Upper lobe of left lung (tissue), 4 donors: ENCODE results near the gene RGMA.

Experiments used
- EP300 ChIP-seq, 4 donors: sonication (generic); formaldehyde crosslinking; IDR thresholded peaks; one replicate each; pipeline ENCODE4 v1.5.1; 2017; ENCODE audit warnings: antibody characterized with exemption in 4 of 4, control low read depth in 2 of 4
- POLR2A ChIP-seq, 4 donors: fragments of 450-650 bp; IDR thresholded peaks; one replicate each; pipeline ENCODE4 v1.5.1; 2016 to 2017; ENCODE audit warnings: antibody characterized with exemption in 4 of 4, mild to moderate bottlenecking in 2 of 4
- POLR2AphosphoS5 ChIP-seq, 2 donors: sonication (generic); formaldehyde crosslinking; IDR thresholded peaks; one replicate each; pipeline ENCODE4 v1.5.1; 2017; ENCODE audit warnings: antibody characterized with exemption in 2 of 2
- TF ChIP-seq, protein P1 (sequence below), 6 experiments: fragments of 450-650 bp in 4 of 6; fragments of 200-600 bp in 2 of 6; sonication (generic) in 2 of 6; IDR thresholded peaks; one replicate each; pipeline ENCODE4 v1.5.1; 2016 to 2019; ENCODE audit warnings: antibody characterized with exemption in 6 of 6

DNA sequence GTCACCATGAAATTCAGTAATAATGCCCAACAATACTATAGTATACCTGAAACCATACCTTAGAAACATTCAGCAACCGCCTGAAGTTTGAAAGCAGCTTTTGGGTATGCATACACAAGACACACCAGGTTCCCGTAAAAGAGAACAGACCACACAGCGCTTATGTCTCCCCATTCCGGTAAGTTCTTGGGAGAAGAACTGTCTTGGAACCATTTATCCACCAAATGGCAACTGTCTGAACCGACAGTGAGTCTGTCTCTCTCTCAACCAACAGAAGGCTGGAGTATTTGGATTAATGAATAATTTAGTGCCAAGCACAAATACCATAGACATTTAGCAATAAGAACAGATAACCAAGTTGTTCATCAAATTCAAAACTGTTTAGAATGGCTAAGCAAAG lies 7.6 kb downstream of the RGMA start:
- no peak for TF ChIP-seq POLR2A (IDR thresholded peaks at IDR 0.05)
- TF ChIP-seq, protein P1, sequence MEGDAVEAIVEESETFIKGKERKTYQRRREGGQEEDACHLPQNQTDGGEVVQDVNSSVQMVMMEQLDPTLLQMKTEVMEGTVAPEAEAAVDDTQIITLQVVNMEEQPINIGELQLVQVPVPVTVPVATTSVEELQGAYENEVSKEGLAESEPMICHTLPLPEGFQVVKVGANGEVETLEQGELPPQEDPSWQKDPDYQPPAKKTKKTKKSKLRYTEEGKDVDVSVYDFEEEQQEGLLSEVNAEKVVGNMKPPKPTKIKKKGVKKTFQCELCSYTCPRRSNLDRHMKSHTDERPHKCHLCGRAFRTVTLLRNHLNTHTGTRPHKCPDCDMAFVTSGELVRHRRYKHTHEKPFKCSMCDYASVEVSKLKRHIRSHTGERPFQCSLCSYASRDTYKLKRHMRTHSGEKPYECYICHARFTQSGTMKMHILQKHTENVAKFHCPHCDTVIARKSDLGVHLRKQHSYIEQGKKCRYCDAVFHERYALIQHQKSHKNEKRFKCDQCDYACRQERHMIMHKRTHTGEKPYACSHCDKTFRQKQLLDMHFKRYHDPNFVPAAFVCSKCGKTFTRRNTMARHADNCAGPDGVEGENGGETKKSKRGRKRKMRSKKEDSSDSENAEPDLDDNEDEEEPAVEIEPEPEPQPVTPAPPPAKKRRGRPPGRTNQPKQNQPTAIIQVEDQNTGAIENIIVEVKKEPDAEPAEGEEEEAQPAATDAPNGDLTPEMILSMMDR (IDR thresholded peaks at IDR 0.05): no peak
- TF ChIP-seq POLR2AphosphoS5 (IDR thresholded peaks at IDR 0.05): no peak
- no peak for TF ChIP-seq EP300 (IDR thresholded peaks at IDR 0.05)
